Gastroesophageal sphincter (tissue), 4 donors: ENCODE results near the gene BMPR1A. TPM values are rescaled to one million over a fixed set of nuclear protein-coding genes. Genes with fewer than 3 reads are reported as not detected.

Experiments
- ATAC-seq: fragments of 150-250 bp; one replicate; pipeline ENCODE4 v1.9.1; 2016; ENCODE audit warnings: mild to moderate bottlenecking, moderate library complexity
- H3K27ac ChIP-seq, 4 donors: fragments of 200-600 bp; sonication (generic) in 3 of 4; 1 replicate in 3 of 4; 2 replicates in 1 of 4; pipeline ENCODE4 v1.5.1; 2016 to 2019
- H3K27me3 ChIP-seq: fragments of 200-600 bp; sonication (generic); one replicate; pipeline ENCODE4 v1.5.1; 2019
- H3K36me3 ChIP-seq, 2 donors: fragments of 200-600 bp; sonication (generic); one replicate each; pipeline ENCODE4 v1.5.1; 2019; ENCODE audit warnings: control low read depth in 1 of 2
- H3K4me1 ChIP-seq, 3 donors: fragments of 200-600 bp; sonication (generic); 1 replicate in 2 of 3; 2 replicates in 1 of 3; pipeline ENCODE4 v1.5.1; 2016 to 2019; ENCODE audit warnings: control low read depth in 2 of 3
- H3K4me3 ChIP-seq, 2 donors: fragments of 200-600 bp; sonication (generic); one replicate each; pipeline ENCODE4 v1.5.1; 2019; ENCODE audit warnings: mild to moderate bottlenecking in 1 of 2, moderate library complexity in 1 of 2
- H3K9me3 ChIP-seq, 3 donors: fragments of 200-600 bp; sonication (generic); one replicate each; pipeline ENCODE4 v1.5.1; 2017 to 2019; ENCODE audit warnings: control low read depth in 2 of 3
- CTCF ChIP-seq, 4 experiments: fragments of 200-600 bp in 2 of 4; fragments of 450-650 bp in 2 of 4; sonication (generic) in 1 of 4; IDR thresholded peaks; one replicate each; pipeline ENCODE4 v1.5.1; 2017 to 2019; ENCODE audit warnings: antibody characterized with exemption in 4 of 4, mild to moderate bottlenecking in 2 of 4, moderate library complexity in 2 of 4
- EP300 ChIP-seq: sonication (generic); formaldehyde crosslinking; IDR thresholded peaks from one replicate; pipeline ENCODE4 v1.6.1; 2017; ENCODE audit warnings: antibody characterized with exemption, mild to moderate bottlenecking
- POLR2A ChIP-seq, 2 donors: fragments of 450-650 bp; IDR thresholded peaks; one replicate each; pipeline ENCODE4 v1.6.1; 2017; ENCODE audit warnings: antibody characterized with exemption in 2 of 2, mild to moderate bottlenecking in 2 of 2, moderate library complexity in 1 of 2
- POLR2AphosphoS5 ChIP-seq: sonication (generic); formaldehyde crosslinking; IDR thresholded peaks from one replicate; pipeline ENCODE4 v1.6.1; 2017; ENCODE audit warnings: antibody characterized with exemption
- WGBS, 2 donors: methylation state at CpG; one replicate each; pipeline ENCODE4 v1.1.5; 2018; ENCODE audit warnings: low coverage in 1 of 2; 5-methylcytosine and 5-hydroxymethylcytosine counted together
- total RNA-seq, 4 donors: library from RNA; depleted of rRNA; stranded (reverse); fragments of >200 nt; gene quantifications; one replicate each; pipeline ENCODE4 v1.1.0, GENCODE V29; 2016

Gene BMPR1A
- total RNA-seq, 4 donors from 2014 or later, result 91.5 to 121 (median 117) TPM

- H3K4me3 ChIP-seq, result no peak overlapping the region
- 37 to 67% methylated on average over 3 to 6 of the region's 6 CpGs for WGBS, 2 donors
- peaks cover 6 to 82% (median 7%) of the 10 kb centered on the region in 3 donors for H3K4me1 ChIP-seq
- no peaks in the 10 kb centered on the region for H3K27me3 ChIP-seq
- no peaks in the 10 kb centered on the region for H3K9me3 ChIP-seq
- peak overlapping the region in 2 of 4 donors; percentile 49 to 53 for H3K27ac ChIP-seq
- ATAC-seq, result no peak
- TF ChIP-seq POLR2AphosphoS5 (no peak), CTCF (IDR thresholded peaks at IDR 0.05) (no peak), EP300 (no peak), POLR2A (IDR thresholded peaks at IDR 0.05) (no peak)
- no peaks in the 10 kb centered on the region for H3K36me3 ChIP-seq
Observed at GRCh38 chr10:86802473-86803108, 46.2 kb downstream of the BMPR1A start.

- no peaks in the 10 kb centered on the region for H3K36me3 ChIP-seq
- H3K27ac ChIP-seq, result peak overlapping the region in 2 of 4 donors; percentile 49 to 53
- no peaks in the 10 kb centered on the region for H3K9me3 ChIP-seq
- WGBS, 2 donors, result 39 to 51% methylated on average over 2 of the region's 2 CpGs
- H3K4me1 ChIP-seq, result peaks cover 6 to 80% (median 6%) of the 10 kb centered on the region in 3 donors
- no peak for ATAC-seq
- H3K4me3 ChIP-seq, result no peak overlapping the region
- H3K27me3 ChIP-seq, result no peaks in the 10 kb centered on the region
- no peak for TF ChIP-seq CTCF (IDR thresholded peaks at IDR 0.05)
- no peak for TF ChIP-seq POLR2AphosphoS5
- TF ChIP-seq EP300, result no peak
- TF ChIP-seq POLR2A (IDR thresholded peaks at IDR 0.05), result no peak
Observed at GRCh38 chr10:86803156-86803555, 46.7 kb downstream of the BMPR1A start.

DNA sequence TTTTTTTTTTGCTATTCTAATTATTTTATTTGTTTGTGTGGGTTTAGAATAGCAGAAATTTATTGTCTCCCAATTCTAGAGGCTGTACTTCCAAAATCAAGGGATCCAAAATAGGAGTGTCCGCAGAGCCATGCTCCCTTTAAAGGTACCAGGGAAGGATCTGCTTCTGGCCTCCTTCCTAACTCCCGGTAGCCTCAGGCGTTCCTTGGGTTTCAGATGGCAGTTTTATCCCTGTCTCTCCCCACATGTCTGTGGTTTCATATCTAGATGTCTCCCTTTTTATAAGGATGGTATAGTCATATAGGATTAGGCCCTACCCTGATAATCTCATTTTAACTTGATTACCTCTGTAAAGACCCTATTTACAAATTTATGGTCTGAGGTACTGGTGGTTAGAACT is 48.4 kb downstream of the BMPR1A start:
- 46 to 67% methylated on average over 3 of the region's 3 CpGs for WGBS, 2 donors
- H3K4me3 ChIP-seq, result no peak overlapping the region
- no peaks in the 10 kb centered on the region for H3K9me3 ChIP-seq
- H3K4me1 ChIP-seq, result peaks cover 0 to 64% (median 0%) of the 10 kb centered on the region in 3 donors
- H3K36me3 ChIP-seq, result no peaks in the 10 kb centered on the region
- no peak for ATAC-seq
- H3K27me3 ChIP-seq, result no peaks in the 10 kb centered on the region
- TF ChIP-seq POLR2A (IDR thresholded peaks at IDR 0.05), result no peak
- no peak for TF ChIP-seq CTCF (IDR thresholded peaks at IDR 0.05)
- TF ChIP-seq POLR2AphosphoS5, result no peak
- peak overlapping the region in 2 of 4 donors; percentile 21 to 35 for H3K27ac ChIP-seq

GRCh38 chr10:86813101-86813500 is 56.7 kb downstream of the BMPR1A start:
- 36 to 59% methylated on average over 4 of the region's 4 CpGs for WGBS, 2 donors
- no peak overlapping the region for H3K4me3 ChIP-seq
- H3K4me1 ChIP-seq, result peaks cover 0 to 65% (median 5%) of the 10 kb centered on the region in 3 donors
- H3K36me3 ChIP-seq, result no peaks in the 10 kb centered on the region
- no peak for ATAC-seq
- H3K27ac ChIP-seq, result peak overlapping the region in 2 of 4 donors; percentile 35 to 43
- H3K27me3 ChIP-seq, result no peaks in the 10 kb centered on the region
- TF ChIP-seq CTCF (IDR thresholded peaks at IDR 0.05), result no peak
- peak; percentile 79 for TF ChIP-seq POLR2AphosphoS5
- no peak for TF ChIP-seq EP300
- H3K9me3 ChIP-seq, result no peaks in the 10 kb centered on the region

GRCh38 chr10:86813982-86814381 is 57.6 kb downstream of the BMPR1A start:
- TF ChIP-seq CTCF (IDR thresholded peaks at IDR 0.05) (no peak), POLR2A (IDR thresholded peaks at IDR 0.05) (no peak), EP300 (no peak), POLR2AphosphoS5 (no peak)
- 80% methylated on average over 1 of the region's 1 CpG; no CpG with 5 or more reads in 1 of the 2 donors for whole genome bisulfite sequencing, 2 donors
- no peak for ATAC-seq
- H3K4me3 ChIP-seq, result no peak overlapping the region
- H3K9me3 ChIP-seq, result no peaks in the 10 kb centered on the region
- no peaks in the 10 kb centered on the region for H3K27me3 ChIP-seq
- H3K36me3 ChIP-seq, result no peaks in the 10 kb centered on the region
- H3K27ac ChIP-seq, result peak overlapping the region in 2 of 4 donors; percentile 35 to 39
- peaks cover 0 to 67% (median 5%) of the 10 kb centered on the region in 3 donors for H3K4me1 ChIP-seq
